Measurements from ENCODE around the gene MFAP2.

Gene MFAP2

DNA sequence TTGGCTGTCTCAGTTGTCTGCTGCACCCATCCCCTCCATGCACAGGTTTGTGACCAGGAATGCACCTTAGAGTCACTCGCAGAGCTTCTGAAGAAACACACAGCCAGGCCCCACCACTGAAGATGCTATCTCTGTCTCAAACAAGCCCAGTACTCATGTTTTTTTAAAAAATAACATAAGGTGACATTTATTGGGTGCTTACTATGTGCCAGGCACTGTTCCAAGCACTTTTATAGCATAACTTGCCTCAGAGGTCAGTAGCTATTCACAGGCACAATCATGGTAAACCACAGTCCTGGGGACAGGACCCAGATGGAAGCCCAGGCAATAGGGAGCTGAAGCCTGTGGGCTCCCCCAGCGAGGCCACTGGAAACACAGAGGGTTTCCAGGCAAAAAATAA is 40.1 kb upstream of the MFAP2 start:
- Histone ChIP-seq H3K4me3 (ENCODE audit: insufficient read depth, low read length, poor library complexity, severe bottlenecking) (no peak overlapping the region), H3K36me3 (ENCODE audit: low read length) (peaks cover 10% of the 10 kb centered on the region; the same call in 1 of the 2 replicates), H3K9ac (ENCODE audit: low read length) (no peak overlapping the region), H3K4me2 (ENCODE audit: low read depth, low read length, poor library complexity, severe bottlenecking) (no peak overlapping the region), H4K20me1 (ENCODE audit: low read depth, low read length) (no peaks in the 10 kb centered on the region), H3K9me3 (ENCODE audit: insufficient read depth, low read length) (no peaks in the 10 kb centered on the region), H2AFZ (ENCODE audit: low read depth, low read length, severe bottlenecking) (no peak overlapping the region), H3K27ac (ENCODE audit: low read depth, low read length) (no peak overlapping the region), H3F3A (ENCODE audit: insufficient read depth) (no peaks in the 10 kb centered on the region), H3K79me2 (ENCODE audit: insufficient read depth, low read length) (no peaks in the 10 kb centered on the region), H3K9me2 (replicated peaks; ENCODE audit: insufficient read depth, low read length) (no peaks in the 10 kb centered on the region), H3K27me3 (ENCODE audit: low read length) (no peaks in the 10 kb centered on the region)
- no peak for TF ChIP-seq EZH2phosphoT487 (conservative IDR thresholded peaks at IDR 0.05; ENCODE audit: low read length)
- TF ChIP-seq, protein P1, sequence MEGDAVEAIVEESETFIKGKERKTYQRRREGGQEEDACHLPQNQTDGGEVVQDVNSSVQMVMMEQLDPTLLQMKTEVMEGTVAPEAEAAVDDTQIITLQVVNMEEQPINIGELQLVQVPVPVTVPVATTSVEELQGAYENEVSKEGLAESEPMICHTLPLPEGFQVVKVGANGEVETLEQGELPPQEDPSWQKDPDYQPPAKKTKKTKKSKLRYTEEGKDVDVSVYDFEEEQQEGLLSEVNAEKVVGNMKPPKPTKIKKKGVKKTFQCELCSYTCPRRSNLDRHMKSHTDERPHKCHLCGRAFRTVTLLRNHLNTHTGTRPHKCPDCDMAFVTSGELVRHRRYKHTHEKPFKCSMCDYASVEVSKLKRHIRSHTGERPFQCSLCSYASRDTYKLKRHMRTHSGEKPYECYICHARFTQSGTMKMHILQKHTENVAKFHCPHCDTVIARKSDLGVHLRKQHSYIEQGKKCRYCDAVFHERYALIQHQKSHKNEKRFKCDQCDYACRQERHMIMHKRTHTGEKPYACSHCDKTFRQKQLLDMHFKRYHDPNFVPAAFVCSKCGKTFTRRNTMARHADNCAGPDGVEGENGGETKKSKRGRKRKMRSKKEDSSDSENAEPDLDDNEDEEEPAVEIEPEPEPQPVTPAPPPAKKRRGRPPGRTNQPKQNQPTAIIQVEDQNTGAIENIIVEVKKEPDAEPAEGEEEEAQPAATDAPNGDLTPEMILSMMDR (IDR thresholded peaks at IDR 0.05; ENCODE audit: insufficient read depth, low read length, poor library complexity, severe bottlenecking): no peak

DNA sequence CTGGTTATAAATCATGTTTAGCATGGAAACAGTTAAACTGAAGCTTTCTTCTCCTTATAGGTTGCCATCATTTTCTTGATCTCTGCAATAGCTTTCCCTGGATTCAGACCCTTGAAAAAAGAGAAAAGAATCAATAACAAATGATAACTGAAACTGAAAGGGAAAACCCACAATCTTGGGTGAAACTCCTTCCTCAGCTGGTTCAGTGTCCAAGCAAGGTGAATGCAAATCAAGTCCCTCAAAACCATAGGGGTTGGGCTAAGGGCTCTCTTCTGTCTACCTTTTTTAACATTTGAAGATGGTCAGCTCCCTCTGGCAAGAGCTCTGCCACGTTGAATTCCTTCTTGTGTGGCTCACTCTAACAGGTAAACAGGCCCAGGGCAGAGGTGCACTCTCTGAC is 38.4 kb upstream of the MFAP2 start:
- peaks cover 10% of the 10 kb centered on the region; the same call in 1 of the 2 replicates for H3K36me3 ChIP-seq (ENCODE audit: low read length)

DNA sequence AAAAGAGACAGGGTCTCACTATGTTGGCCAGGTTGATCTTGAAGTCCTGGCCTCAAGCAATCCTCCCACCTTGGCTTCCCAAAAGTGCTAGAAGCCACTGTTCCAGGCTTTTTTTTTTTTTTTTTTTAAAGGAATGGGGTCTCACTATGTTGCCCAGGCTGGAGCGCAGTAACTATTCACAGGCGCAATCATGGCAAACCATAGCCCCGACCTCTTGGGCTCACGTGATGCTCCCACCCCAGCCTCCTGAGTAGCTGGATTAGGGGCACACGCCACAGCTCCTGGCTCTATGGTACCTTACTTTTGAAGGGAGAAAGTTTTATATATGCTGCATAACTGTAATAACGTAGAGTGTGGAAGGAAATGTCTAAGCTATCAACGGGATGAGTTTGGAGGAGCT is 37.0 kb upstream of the MFAP2 start:
- H3K27me3 ChIP-seq (ENCODE audit: low read length): no peaks in the 10 kb centered on the region
- H3K9ac ChIP-seq (ENCODE audit: low read length): no peak overlapping the region
- TF ChIP-seq EZH2phosphoT487 (conservative IDR thresholded peaks at IDR 0.05; ENCODE audit: low read length): no peak
- TF ChIP-seq, protein P1 (IDR thresholded peaks at IDR 0.05; ENCODE audit: insufficient read depth, low read length, poor library complexity, severe bottlenecking): no peak
- no peaks in the 10 kb centered on the region for H3K79me2 ChIP-seq (ENCODE audit: insufficient read depth, low read length)
- H3K9me3 ChIP-seq (ENCODE audit: insufficient read depth, low read length): no peaks in the 10 kb centered on the region
- no peak overlapping the region for H3K4me3 ChIP-seq (ENCODE audit: insufficient read depth, low read length, poor library complexity, severe bottlenecking)
- H3F3A ChIP-seq (ENCODE audit: insufficient read depth): no peaks in the 10 kb centered on the region
- H2AFZ ChIP-seq (ENCODE audit: low read depth, low read length, severe bottlenecking): no peak overlapping the region
- no peaks in the 10 kb centered on the region for H4K20me1 ChIP-seq (ENCODE audit: low read depth, low read length)
- H3K4me2 ChIP-seq (ENCODE audit: low read depth, low read length, poor library complexity, severe bottlenecking): no peak overlapping the region
- H3K9me2 ChIP-seq (replicated peaks; ENCODE audit: insufficient read depth, low read length): no peaks in the 10 kb centered on the region
- H3K27ac ChIP-seq (ENCODE audit: low read depth, low read length): no peak overlapping the region
- peaks cover 10% of the 10 kb centered on the region; the same call in 1 of the 2 replicates for H3K36me3 ChIP-seq (ENCODE audit: low read length)

More for the DNA sequence above, 38.4 kb upstream of the MFAP2 start:
- H3K27me3 ChIP-seq (ENCODE audit: low read length): no peaks in the 10 kb centered on the region
- H4K20me1 ChIP-seq (ENCODE audit: low read depth, low read length): no peaks in the 10 kb centered on the region
- TF ChIP-seq, protein P1 (IDR thresholded peaks at IDR 0.05; ENCODE audit: insufficient read depth, low read length, poor library complexity, severe bottlenecking): no peak
- TF ChIP-seq EZH2phosphoT487 (conservative IDR thresholded peaks at IDR 0.05; ENCODE audit: low read length): no peak
- H3K4me3 ChIP-seq (ENCODE audit: insufficient read depth, low read length, poor library complexity, severe bottlenecking): no peak overlapping the region
- H3K9ac ChIP-seq (ENCODE audit: low read length): no peak overlapping the region
- H3K9me3 ChIP-seq (ENCODE audit: insufficient read depth, low read length): no peaks in the 10 kb centered on the region
- no peaks in the 10 kb centered on the region for H3K9me2 ChIP-seq (replicated peaks; ENCODE audit: insufficient read depth, low read length)
- H2AFZ ChIP-seq (ENCODE audit: low read depth, low read length, severe bottlenecking): no peak overlapping the region
- no peak overlapping the region for H3K27ac ChIP-seq (ENCODE audit: low read depth, low read length)
- H3K79me2 ChIP-seq (ENCODE audit: insufficient read depth, low read length): no peaks in the 10 kb centered on the region
- H3F3A ChIP-seq (ENCODE audit: insufficient read depth): no peaks in the 10 kb centered on the region
- H3K4me2 ChIP-seq (ENCODE audit: low read depth, low read length, poor library complexity, severe bottlenecking): no peak overlapping the region

All from SU-DHL-6 (cell line).